Measurements from ENCODE around the gene BMPR1A. TPM values are rescaled to one million over a fixed set of nuclear protein-coding genes. Genes with fewer than 3 reads are reported as not detected.
"Not testable (repeated sequence)": the region's sequence is repeated elsewhere in the genome, so short reads cannot be mapped to it uniquely, and the experiment has no call there.

Gene BMPR1A
- total RNA-seq, 5 donors from 2014 or later (not counting 1 experiment from before 2014, with no cell fraction given), result 7.8 to 15.0 (median 11.4) TPM

GRCh38 chr10:86944471-86944870 is 188.1 kb downstream of the BMPR1A start:
- no peak for DNase-seq
- no peak for ATAC-seq (replicated peaks in 1 of 4)
- peaks cover 0 to 18% of the 10 kb centered on the region in 2 experiments for H3K27me3 ChIP-seq (replicated peaks in 1 of 2; ENCODE audit: control insufficient read depth in 2 of 2, extremely low read depth in 1 of 2, insufficient read depth in 2 of 2, low read length in 1 of 2)
- ChIA-PET CTCF (no interaction called here), POLR2A (no interaction called here)
- Mint-ChIP-seq H3K4me1 (peaks cover 6 to 25% (median 6%) of the 10 kb centered on the region in 3 donors), H3K4me3 (no peak overlapping the region), H3K36me3 (no peaks in the 10 kb centered on the region), H3K27me3 (no peaks in the 10 kb centered on the region), H3K27ac (no peak overlapping the region), H3K9me3 (peaks cover 0 to 3% (median 0%) of the 10 kb centered on the region in 3 donors)
- no peaks in the 10 kb centered on the region for H3K9me3 ChIP-seq
- H3K27ac ChIP-seq (ENCODE audit: low read length), result no peak overlapping the region
- H3K4me3 ChIP-seq (ENCODE audit: control insufficient read depth in 1 of 2, extremely low read depth in 1 of 2, low read length in 1 of 2), result no peak overlapping the region
- no peaks in the 10 kb centered on the region for H3K36me3 ChIP-seq (ENCODE audit: control insufficient read depth in 2 of 2, extremely low read depth in 1 of 2, insufficient read depth in 1 of 2, low read length in 1 of 2)
- H3K4me1 ChIP-seq (ENCODE audit: control insufficient read depth in 1 of 2, extremely low read depth in 1 of 2, insufficient read depth in 2 of 2, low read length in 2 of 2), result peaks cover 0 to 11% of the 10 kb centered on the region in 2 experiments

- Histone ChIP-seq H3K27me3 (replicated peaks in 1 of 2; ENCODE audit: control insufficient read depth in 2 of 2, extremely low read depth in 1 of 2, insufficient read depth in 2 of 2, low read length in 1 of 2) (peaks cover 0 to 18% of the 10 kb centered on the region in 2 experiments), H3K4me3 (ENCODE audit: control insufficient read depth in 1 of 2, extremely low read depth in 1 of 2, low read length in 1 of 2) (no peak overlapping the region), H3K9me3 (no peaks in the 10 kb centered on the region), H3K4me1 (ENCODE audit: control insufficient read depth in 1 of 2, extremely low read depth in 1 of 2, insufficient read depth in 2 of 2, low read length in 2 of 2) (peaks cover 0 to 9% of the 10 kb centered on the region in 2 experiments), H3K36me3 (ENCODE audit: control insufficient read depth in 2 of 2, extremely low read depth in 1 of 2, insufficient read depth in 1 of 2, low read length in 1 of 2) (no peaks in the 10 kb centered on the region), H3K27ac (ENCODE audit: low read length) (no peak overlapping the region)
- Mint-ChIP-seq H3K27me3 (no peaks in the 10 kb centered on the region), H3K27ac (no peak overlapping the region), H3K9me3 (peaks cover 0 to 3% (median 0%) of the 10 kb centered on the region in 3 donors), H3K4me1 (peaks cover 5 to 24% (median 7%) of the 10 kb centered on the region in 3 donors), H3K36me3 (no peaks in the 10 kb centered on the region), H3K4me3 (no peak overlapping the region)
- WGBS (ENCODE audit: insufficient coverage), result 94% methylated on average over 3 of the region's 3 CpGs
- POLR2A ChIA-PET, result no interaction called here
- DNase-seq (peak in 1 of 35 experiments; percentile 21), ATAC-seq (replicated peaks in 1 of 4) (no peak)
- CTCF ChIA-PET, result no interaction called here
These were observed 188.5 kb downstream of the BMPR1A start for GRCh38 chr10:86944907-86945306.

- H3K9me3 ChIP-seq, result no peaks in the 10 kb centered on the region
- ChIA-PET CTCF (interaction anchor here (0.6 to 0.9 kb wide), 2 partner anchors 15 to 223 kb away, joined by 4 to 6 read pairs; no protein-coding TSS in a partner anchor), POLR2A (no interaction called here)
- Mint-ChIP-seq H3K4me1 (peaks cover 9 to 31% (median 14%) of the 10 kb centered on the region in 3 donors), H3K27ac (no peak overlapping the region), H3K36me3 (peaks cover 4% of the 10 kb centered on the region), H3K9me3 (peaks cover 0 to 3% (median 0%) of the 10 kb centered on the region in 3 donors), H3K4me3 (no peak overlapping the region), H3K27me3 (no peaks in the 10 kb centered on the region)
- WGBS (ENCODE audit: insufficient coverage), result 74% methylated on average over 14 of the region's 18 CpGs
- peak in 1 of 35 experiments; percentile 14 for DNase-seq
- H3K36me3 ChIP-seq (ENCODE audit: control insufficient read depth in 2 of 2, extremely low read depth in 1 of 2, insufficient read depth in 1 of 2, low read length in 1 of 2), result no peaks in the 10 kb centered on the region
- no peak overlapping the region for H3K4me3 ChIP-seq (ENCODE audit: control insufficient read depth in 1 of 2, extremely low read depth in 1 of 2, low read length in 1 of 2)
- H3K27me3 ChIP-seq (replicated peaks in 1 of 2; ENCODE audit: control insufficient read depth in 2 of 2, extremely low read depth in 1 of 2, insufficient read depth in 2 of 2, low read length in 1 of 2), result peaks cover 0 to 18% of the 10 kb centered on the region in 2 experiments
- ATAC-seq (replicated peaks in 1 of 4), result no peak
- H3K27ac ChIP-seq (ENCODE audit: low read length), result no peak overlapping the region
- peaks cover 2 to 16% of the 10 kb centered on the region in 2 experiments for H3K4me1 ChIP-seq (ENCODE audit: control insufficient read depth in 1 of 2, extremely low read depth in 1 of 2, insufficient read depth in 2 of 2, low read length in 2 of 2)
These were observed 189.2 kb downstream of the BMPR1A start for GRCh38 chr10:86945361-86946212.

DNA sequence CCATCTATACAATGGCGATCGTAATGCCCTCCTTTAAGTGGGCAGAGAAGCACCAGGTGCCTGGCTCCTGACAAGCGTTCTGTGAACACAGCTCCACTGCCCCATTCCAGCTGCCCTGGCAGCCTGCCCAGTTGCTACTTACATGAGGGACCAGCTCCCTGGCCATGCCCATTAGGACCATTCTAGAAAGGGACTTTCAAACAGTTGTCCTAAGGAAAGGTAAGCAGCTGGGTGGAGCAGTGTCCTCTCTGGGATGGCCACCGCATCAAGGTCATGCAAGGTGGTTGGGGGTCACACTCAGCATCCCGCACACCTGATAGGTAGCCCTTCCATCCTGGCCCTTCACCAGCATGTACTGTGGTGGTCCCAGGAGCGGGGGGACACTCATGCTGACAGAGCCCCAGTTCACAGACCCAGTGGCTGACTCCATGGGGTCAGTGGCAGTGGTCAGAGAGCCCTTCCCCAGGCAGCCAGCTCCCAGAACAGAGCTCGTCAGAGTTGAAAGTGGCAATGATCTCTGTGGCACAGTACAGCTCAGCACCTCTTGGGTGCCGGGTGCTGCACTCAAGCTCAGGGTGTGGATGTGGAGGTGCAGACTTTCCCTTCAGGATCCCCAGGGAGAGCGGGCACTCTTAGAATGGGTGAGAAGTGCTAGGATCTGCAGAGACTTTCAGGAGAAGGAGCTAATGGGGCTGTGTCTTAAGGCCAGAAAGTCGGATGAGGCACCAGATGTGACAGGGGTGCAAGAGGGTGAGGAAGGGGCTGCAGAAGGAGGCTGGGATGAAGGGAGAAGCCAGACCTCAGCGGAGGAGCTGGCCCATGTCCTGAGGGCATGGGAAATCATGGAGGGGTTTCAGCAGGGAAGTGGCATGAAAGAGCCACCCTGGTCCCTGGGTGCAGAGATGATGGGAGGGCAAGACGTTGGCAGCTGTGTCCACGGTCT is 190.1 kb downstream of the BMPR1A start:
- ChIA-PET POLR2A (no interaction called here), CTCF (interaction anchor here (0.6 to 0.9 kb wide), 2 partner anchors 14 to 224 kb away, joined by 4 to 6 read pairs; no protein-coding TSS in a partner anchor)
- WGBS (ENCODE audit: insufficient coverage), result 85% methylated on average over 13 of the region's 13 CpGs
- Histone ChIP-seq H3K9me3 (no peaks in the 10 kb centered on the region), H3K27ac (ENCODE audit: low read length) (no peak overlapping the region), H3K36me3 (ENCODE audit: control insufficient read depth in 2 of 2, extremely low read depth in 1 of 2, insufficient read depth in 1 of 2, low read length in 1 of 2) (no peaks in the 10 kb centered on the region), H3K4me3 (ENCODE audit: control insufficient read depth in 1 of 2, extremely low read depth in 1 of 2, low read length in 1 of 2) (no peak overlapping the region), H3K27me3 (replicated peaks in 1 of 2; ENCODE audit: control insufficient read depth in 2 of 2, extremely low read depth in 1 of 2, insufficient read depth in 2 of 2, low read length in 1 of 2) (peaks cover 0 to 18% of the 10 kb centered on the region in 2 experiments), H3K4me1 (ENCODE audit: control insufficient read depth in 1 of 2, extremely low read depth in 1 of 2, insufficient read depth in 2 of 2, low read length in 2 of 2) (peaks cover 9 to 24% of the 10 kb centered on the region in 2 experiments)
- no peak for ATAC-seq (replicated peaks in 1 of 4)
- H3K27me3 Mint-ChIP-seq, result no peaks in the 10 kb centered on the region
- no peak overlapping the region for H3K27ac Mint-ChIP-seq
- DNase-seq, result peak in 2 of 35 experiments; percentile 3 to 17
- H3K4me1 Mint-ChIP-seq, result peaks cover 14 to 39% (median 21%) of the 10 kb centered on the region in 3 donors
- H3K4me3 Mint-ChIP-seq, result no peak overlapping the region
- peaks cover 4% of the 10 kb centered on the region for H3K36me3 Mint-ChIP-seq
- peaks cover 0 to 3% (median 0%) of the 10 kb centered on the region in 3 donors for H3K9me3 Mint-ChIP-seq

- H3K36me3 Mint-ChIP-seq, result peaks cover 12% of the 10 kb centered on the region
- H3K4me3 ChIP-seq (ENCODE audit: control insufficient read depth in 1 of 2, extremely low read depth in 1 of 2, low read length in 1 of 2); H3K27ac Mint-ChIP-seq; DNase-seq; ATAC-seq (replicated peaks in 1 of 4); H3K27ac ChIP-seq (ENCODE audit: low read length); H3K9me3 ChIP-seq; H3K36me3 ChIP-seq (ENCODE audit: control insufficient read depth in 2 of 2, extremely low read depth in 1 of 2, insufficient read depth in 1 of 2, low read length in 1 of 2); H3K27me3 Mint-ChIP-seq; CTCF ChIA-PET; H3K9me3 Mint-ChIP-seq: not testable (repeated sequence)
- POLR2A ChIA-PET, result interaction anchor here in 1 of 2 donors (0.5 kb wide), 1 partner anchor 27 kb away, joined by 5 read pairs; no protein-coding TSS in a partner anchor
- peak overlapping the region in 1 of 3 donors; percentile 22 for H3K4me3 Mint-ChIP-seq
- H3K4me1 Mint-ChIP-seq, result peaks cover 14 to 44% (median 21%) of the 10 kb centered on the region in 3 donors
- Histone ChIP-seq H3K27me3 (replicated peaks in 1 of 2; ENCODE audit: control insufficient read depth in 2 of 2, extremely low read depth in 1 of 2, insufficient read depth in 2 of 2, low read length in 1 of 2) (peaks cover 0 to 18% of the 10 kb centered on the region in 2 experiments), H3K4me1 (ENCODE audit: control insufficient read depth in 1 of 2, extremely low read depth in 1 of 2, insufficient read depth in 2 of 2, low read length in 2 of 2) (peaks cover 9 to 24% of the 10 kb centered on the region in 2 experiments)
- no CpG with 5 or more reads among the region's 4 CpGs for WGBS (ENCODE audit: insufficient coverage)
These were observed 191.4 kb downstream of the BMPR1A start for GRCh38 chr10:86947806-86948205.

DNA sequence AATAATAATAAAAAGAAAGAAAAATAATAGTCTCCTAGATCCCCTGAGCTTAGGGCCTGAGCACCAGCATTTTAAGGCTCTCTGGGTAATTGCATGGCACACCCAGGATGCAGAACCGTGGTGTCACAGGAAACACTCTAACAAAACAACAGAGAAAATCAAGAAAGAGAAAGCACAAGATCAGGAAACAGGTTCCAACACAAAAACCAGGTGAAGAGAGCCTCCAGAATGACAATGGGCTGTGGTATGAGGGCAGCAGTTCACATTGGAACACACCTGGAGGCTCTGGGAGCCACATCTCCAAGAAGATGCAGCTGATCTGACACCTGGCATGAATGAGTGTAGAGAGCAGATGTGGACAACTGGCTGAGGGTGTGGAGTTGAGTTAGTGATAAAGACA is 193.9 kb downstream of the BMPR1A start:
- peaks cover 0 to 14% of the 10 kb centered on the region in 2 experiments for H3K27me3 ChIP-seq (replicated peaks in 1 of 2; ENCODE audit: control insufficient read depth in 2 of 2, extremely low read depth in 1 of 2, insufficient read depth in 2 of 2, low read length in 1 of 2)
- Mint-ChIP-seq H3K4me3 (peak overlapping the region in 2 of 3 donors; percentile 59 to 73), H3K9me3 (peaks cover 7 to 13% (median 10%) of the 10 kb centered on the region in 3 donors), H3K27me3 (no peaks in the 10 kb centered on the region), H3K36me3 (peaks cover 12% of the 10 kb centered on the region), H3K4me1 (peaks cover 11 to 38% (median 21%) of the 10 kb centered on the region in 3 donors), H3K27ac (peak overlapping the region; percentile 97 to 100)
- DNase-seq (peak in 3 of 35 experiments; percentile 6 to 22 (median 18)), ATAC-seq (replicated peaks in 1 of 4) (peak; percentile 66 to 88 (median 76))
- WGBS (ENCODE audit: insufficient coverage), result no CpG with 5 or more reads among the region's 1 CpG
- peak overlapping the region; percentile 80 for H3K27ac ChIP-seq (ENCODE audit: low read length)
- no peak overlapping the region for H3K4me3 ChIP-seq (ENCODE audit: control insufficient read depth in 1 of 2, extremely low read depth in 1 of 2, low read length in 1 of 2)
- ChIA-PET POLR2A (no interaction called here), CTCF (interaction anchor here in 1 of 2 donors (0.7 kb wide), 1 partner anchor 10 kb away, joined by 5 read pairs; no protein-coding TSS in a partner anchor)
- H3K36me3 ChIP-seq (ENCODE audit: control insufficient read depth in 2 of 2, extremely low read depth in 1 of 2, insufficient read depth in 1 of 2, low read length in 1 of 2), result no peaks in the 10 kb centered on the region
- no peaks in the 10 kb centered on the region for H3K9me3 ChIP-seq
- peaks cover 9 to 29% of the 10 kb centered on the region in 2 experiments for H3K4me1 ChIP-seq (ENCODE audit: control insufficient read depth in 1 of 2, extremely low read depth in 1 of 2, insufficient read depth in 2 of 2, low read length in 2 of 2)

Data from T-cell (primary cell).